Fibroblast of skin of left biceps (primary cell): ENCODE results near the gene PACSIN2.
"Not testable (repeated sequence)": the region's sequence is repeated elsewhere in the genome, so short reads cannot be mapped to it uniquely, and the experiment has no call there.

Experiments used
- DNase-seq, 2 experiments: peaks; one replicate each; pipeline ENCODE4 v3.0.0-alpha.2; 2013; ENCODE audit warnings: low read depth in 2 of 2

The PACSIN2 gene

GRCh38 chr22:42966497-42966896 lies 48.5 kb downstream of the PACSIN2 start:
- no peak for DNase-seq

DNA sequence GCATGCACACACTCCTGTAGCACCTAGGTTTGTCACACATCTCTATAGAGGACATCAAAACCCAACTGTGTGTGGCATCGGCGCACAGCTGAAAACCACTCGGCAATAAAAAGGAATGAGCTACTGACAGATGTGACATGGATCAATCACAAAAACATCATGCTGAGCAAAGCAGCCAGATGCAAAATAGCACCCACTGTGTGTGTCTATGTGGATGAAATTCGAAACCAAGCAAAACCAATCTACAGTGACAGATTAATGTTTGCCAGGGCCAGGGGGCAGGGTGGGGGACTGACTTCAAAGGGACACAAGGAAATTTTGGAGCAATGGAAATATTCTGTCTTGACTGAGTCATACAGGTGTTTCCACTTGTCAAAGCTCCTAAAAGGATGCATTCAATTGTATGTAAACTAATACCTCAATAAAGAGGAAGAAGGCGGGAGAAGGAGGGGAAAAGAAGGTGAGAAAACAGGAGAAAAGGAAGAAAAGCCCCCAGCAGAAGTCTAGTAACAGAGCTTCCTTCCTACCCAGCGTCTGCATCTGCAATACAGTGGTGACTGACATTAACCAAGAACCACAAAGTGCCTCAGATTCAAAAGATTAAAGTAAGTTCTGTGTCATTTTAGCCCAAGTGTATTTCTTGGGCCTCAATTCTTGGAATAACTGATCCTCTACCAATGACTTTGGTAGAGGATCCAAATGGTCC lies 49.8 kb downstream of the PACSIN2 start:
- no peak for DNase-seq

DNA sequence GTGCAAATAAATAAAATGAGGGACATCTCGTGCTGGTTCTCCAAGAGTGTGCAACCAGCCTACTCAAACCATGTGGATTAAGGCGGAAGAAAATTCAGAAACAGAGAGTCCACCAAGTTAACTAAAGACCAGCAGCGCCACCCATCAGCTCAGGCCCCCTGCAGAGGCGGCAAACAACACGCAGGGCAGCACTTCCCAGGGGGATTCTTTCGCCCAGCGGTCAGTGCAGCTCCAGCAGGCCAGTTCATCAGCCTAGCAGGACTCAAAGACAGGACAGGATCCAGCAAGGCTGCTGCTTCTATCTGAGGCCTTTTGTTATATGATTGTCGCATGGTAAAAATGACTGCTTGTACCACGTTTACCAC lies 51.7 kb downstream of the PACSIN2 start:
- no peak for DNase-seq

DNA sequence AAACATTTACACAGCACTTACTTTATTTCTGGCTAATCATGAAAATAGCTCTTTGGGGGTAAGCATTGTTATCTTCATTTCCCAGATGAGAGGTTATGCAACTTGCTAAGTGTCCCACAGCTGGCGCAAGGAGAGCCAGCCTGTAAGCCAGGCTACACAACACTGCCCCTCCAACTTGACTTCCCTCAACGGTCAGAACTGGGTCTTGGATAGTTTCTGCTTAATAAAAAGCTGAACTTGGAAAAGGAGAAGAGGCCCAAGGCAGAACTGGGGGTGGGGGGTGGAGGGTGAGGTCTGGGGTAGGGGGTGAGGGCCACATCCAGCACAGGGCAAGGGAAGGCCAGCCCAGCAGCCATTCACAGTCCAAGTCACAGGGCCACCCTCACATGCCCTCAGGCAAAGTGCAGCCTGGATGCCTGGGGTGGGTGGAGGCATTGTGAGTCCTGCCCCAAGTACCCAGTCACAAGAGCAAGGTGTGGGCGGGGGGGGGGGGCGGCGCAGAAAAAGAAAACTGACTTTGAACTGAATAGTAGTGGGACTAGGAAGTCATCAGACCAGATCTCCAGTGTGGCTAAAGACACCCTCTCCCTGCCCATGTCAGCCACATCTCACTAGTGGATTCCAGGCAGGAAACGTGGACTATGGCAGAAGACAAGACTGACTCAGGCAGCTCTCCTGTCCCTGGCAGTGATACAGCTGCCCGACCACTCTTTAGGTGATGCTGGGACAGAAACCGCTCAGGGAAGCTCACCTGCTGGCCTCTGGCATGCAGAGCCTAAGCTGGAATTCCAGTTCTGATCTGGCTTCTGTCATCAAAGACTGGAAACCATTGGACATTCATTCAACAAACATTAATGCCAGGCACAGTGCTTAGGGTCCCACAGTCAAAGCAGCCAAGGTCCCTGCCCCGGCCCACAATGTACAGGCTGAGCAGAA lies 52.4 kb downstream of the PACSIN2 start:
- DNase-seq, result no peak

DNA sequence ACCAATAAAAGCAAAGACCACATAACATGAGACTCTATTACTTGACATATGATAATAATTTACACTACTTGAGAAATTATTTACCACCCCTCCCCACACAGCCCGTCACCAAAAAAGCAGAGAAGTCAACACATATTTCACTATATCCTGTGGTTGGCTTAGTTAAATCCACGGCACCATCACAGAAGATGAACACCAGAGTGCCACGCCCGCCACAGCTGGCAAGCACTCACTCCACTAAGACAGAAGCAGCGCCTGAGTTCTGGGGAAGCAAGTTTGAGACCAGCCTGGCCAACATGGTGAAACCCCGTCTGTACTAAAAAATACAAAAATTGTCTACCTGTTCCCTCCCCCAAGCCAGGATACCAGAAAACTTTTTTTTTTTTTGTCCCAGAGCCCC lies 53.1 kb downstream of the PACSIN2 start:
- no peak for DNase-seq

- DNase-seq, result not testable (repeated sequence)
Observed at GRCh38 chr22:42961400-42961690, 53.6 kb downstream of the PACSIN2 start.

DNA sequence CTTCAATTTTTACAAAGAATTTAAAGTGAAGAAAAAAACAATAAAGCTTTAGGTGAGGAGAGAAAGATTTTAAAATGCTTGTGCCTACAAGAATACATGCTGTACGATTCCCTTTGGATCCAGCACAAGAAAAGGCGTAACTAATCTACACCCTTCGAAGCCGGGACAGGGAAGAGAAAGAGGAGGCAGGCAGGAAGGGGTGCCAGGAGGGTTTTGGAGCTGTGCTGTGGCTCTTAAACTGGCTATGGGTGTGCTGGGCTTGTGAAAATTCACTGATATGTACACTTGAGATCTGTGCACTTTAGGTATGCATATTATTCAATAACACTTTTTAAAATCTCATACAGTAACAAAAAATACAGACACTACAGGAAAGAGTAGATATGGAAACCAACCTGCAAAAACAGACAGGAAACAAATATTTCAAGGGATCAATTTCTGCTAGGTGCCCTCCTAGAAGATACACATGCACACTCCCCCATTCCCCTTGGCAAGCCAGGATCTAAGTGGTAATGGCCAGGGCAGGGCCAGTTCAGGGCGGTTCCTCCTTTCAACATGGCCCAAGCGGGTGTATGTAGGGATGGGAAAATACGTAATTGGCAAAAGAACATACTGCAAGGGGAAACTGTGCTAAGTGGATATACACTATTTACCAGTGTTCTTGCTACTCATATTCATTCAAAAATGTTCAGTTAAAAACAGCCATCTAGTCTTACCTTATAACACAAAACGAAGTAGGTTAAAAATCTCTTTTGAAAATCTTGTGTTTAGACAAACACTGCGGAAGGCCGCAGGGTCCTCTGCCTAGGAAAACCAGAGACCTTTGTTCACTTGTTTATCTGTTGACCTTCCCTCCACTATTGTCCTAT lies 54.2 kb downstream of the PACSIN2 start:
- no peak for DNase-seq

DNA sequence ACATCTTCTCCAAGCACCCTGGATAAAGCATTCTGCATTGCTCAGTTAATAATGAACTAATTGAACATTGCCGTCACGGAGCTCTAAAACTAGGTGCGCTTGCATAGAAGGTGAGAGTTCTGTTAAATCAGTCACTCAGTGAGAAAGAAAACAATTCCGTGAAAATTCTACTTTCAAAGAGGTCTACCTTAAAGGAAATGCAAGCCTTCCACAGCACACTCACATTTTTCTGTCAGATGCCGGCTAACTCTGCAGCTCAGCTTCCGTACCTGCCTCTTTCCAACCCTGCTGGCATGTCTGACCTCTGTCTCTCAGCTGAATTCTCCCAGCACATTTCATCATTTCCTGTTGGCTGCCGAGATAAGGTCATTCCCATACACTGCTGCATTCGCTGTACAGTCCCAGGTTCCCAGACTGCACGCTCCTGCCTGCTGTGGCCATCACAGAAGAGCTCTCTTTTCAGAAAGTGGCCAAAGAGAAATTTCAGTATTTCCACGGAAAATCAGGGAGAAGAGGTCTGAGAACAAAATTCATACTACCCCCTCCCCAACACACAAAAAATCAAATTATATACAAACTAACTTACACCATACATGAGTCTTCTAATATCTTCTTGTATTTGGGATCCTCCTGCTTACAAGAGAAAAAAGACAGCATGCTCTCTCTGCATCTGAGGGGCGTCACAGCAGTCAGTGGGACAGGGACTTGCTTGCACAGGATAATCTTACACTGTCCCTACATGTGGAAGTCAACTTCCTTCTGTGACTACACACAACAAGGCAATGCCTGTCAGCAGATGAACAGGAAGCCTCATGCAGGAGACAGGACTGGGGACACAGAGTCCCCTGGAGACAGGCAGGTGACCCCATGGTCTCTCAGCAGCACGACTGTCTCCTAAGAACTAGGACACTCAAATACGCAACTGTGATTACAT lies 55.1 kb downstream of the PACSIN2 start:
- DNase-seq, result no peak

DNA sequence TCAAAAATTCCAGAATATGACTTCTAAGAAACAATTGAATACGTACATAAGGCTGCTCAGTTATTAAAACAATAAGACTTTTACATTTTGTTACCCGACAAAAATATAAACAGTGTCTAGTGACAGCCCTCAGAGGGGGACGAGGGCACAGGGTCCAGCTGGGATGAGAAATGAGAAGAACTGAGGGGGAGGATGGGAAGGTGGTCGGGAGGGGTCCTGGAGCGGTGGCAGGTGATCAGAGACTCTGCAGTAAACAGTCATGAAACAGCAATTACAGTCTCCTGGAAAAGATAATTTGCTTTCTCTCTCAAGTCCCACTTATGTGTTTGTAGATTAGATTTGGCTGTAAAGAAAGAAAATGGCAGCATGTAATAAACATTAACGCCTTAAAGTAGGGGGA lies 56.0 kb downstream of the PACSIN2 start:
- no peak for DNase-seq

GRCh38 chr22:42957958-42958357 lies 57.0 kb downstream of the PACSIN2 start:
- DNase-seq, result no peak

DNA sequence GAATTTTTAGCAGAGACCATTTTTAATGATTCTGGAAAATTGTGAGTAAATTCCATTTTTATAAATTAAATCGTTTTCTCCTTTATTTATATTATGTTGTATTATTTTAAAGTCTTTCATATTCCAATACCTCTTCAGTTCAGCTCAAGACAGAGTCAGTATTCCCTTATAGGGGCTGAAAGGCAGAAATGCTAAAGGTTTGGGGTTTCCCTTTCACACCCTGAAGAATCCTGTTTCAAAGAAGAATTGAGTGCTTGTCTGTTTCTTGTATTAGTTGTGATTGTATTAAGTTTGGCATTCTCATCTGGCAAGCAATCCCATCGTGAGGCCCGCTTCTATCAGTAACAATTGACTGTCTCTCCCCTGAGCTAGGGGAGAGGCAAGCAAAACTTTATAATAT lies 57.4 kb downstream of the PACSIN2 start:
- no peak for DNase-seq

DNA sequence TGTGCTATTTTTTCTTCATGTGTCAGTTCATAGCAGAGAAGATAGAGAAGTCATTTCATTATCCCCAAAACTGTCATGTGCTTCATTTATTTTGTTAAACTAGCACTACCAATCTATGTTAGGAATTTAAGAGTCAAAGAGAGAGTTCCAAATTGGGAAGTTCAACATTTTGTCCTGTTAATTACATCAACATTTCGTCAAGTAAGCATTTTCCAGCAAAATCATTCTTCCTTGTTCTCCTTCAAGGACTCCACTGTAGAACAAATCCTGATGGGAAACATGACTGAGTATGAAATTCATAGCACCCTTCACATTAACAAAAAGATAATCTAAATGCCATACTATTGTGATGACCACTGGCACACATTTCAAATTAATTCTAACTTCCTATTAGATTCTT lies 59.1 kb downstream of the PACSIN2 start:
- DNase-seq, result no peak

DNA sequence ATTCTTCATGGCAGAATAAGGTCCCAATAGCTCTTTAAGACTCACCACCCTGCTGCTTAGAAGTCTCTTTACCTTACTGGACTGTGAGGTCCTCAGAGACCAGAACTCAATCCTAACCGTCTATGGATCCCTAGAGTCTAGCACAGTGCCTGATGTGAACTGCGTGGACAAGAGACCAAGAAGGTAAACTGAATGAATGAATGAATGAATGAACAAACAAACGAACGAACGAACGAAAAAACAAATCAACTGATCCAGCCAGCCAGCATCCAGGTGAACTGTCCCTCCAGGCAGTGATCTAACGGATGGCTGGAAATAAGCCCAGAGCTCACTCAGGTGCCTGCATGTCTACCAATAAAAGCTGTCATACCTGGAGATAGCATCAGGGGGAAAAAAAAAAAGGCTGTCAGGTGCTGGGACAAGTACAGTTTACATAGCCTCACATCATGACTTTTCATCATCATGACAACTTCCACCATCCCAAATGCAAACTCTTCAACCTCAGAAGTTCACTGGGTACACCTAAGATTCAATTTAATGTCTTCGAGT lies 59.8 kb downstream of the PACSIN2 start:
- no peak for DNase-seq

DNA sequence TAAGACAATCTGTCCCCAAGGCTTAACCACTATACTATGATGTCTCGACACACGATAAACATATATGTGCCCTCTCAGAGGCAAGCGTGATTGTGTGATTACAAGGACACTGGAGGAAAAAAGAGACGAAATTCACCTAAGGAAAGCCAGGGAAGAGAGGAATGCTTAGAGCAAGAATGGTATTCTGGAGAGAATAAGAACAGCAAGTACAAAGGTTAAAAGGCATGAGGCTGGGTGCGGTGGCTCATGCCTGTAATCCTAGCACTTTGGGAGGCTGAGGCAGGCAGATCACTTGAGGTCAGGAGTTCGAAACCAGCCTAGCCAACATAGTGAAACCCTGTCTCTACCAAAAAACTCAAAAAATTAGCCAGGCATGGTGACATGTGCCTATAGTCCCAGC lies 61.2 kb downstream of the PACSIN2 start:
- not testable (repeated sequence) for DNase-seq

GRCh38 chr22:42951093-42951710 lies 63.7 kb downstream of the PACSIN2 start:
- DNase-seq, result no peak

DNA sequence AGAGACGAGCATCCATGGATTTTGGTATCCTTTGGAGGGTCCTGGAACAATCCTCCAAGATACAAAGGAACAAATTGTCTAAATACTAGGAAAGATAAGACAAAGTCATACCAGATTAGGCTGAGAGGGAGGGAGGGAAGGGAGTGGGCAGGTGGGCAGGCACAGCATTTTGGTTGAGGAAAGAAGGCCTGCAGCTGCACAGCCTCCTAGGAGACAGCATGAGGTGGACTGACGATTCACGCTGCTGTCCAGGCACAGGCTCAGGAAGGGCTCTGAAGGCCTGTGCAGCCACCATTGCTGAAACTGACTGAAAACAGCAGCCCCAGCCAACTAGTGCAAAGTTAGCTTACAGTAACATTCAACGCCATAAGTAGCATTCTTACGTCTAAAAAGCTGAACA lies 64.7 kb downstream of the PACSIN2 start:
- DNase-seq, result no peak

GRCh38 chr22:42949159-42949558 lies 65.8 kb downstream of the PACSIN2 start:
- DNase-seq, result no peak

DNA sequence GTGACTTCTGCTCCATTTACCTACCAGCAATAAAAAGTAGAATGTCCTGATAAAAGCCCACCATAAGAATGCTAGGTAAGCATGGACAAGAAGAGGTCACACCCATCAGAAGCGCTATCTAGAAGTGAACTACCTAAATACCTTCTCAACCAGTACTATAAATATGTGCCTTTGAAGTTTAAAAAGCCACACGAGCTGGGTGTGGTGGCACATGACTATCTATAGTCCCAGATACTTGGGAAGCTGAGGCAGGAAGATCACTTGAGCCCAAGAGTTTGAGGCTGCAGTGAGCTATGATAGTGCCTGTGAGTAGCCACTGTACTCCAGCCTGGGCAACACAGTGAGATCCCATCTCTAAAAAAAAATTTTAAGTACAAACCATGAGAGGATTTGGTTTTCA lies 66.7 kb downstream of the PACSIN2 start:
- DNase-seq, result no peak

GRCh38 chr22:42947211-42947990 lies 67.5 kb downstream of the PACSIN2 start:
- DNase-seq, result no peak
